PC-3 (cell line): ENCODE data around the gene RNF8. TPM values are rescaled to one million over a fixed set of nuclear protein-coding genes. Genes with fewer than 3 reads are reported as not detected.

Experiments used
- ATAC-seq: fragments of 200-7000 bp; cut with Tn5 transposase; 2 replicates; pipeline ENCODE4 v1.9.1; 2020; ENCODE audit warnings: mild to moderate bottlenecking, moderate library complexity
- BruUV-seq: library from RNA; stranded (reverse); fragments of 400-500 nt; replicated peaks from 2 replicates; lab custom pipeline; 2021; lab: Mats Ljungman, UMichigan
- CTCF ChIA-PET: fragments of 300-600 bp; sonication (Branson Sonifier 250); formaldehyde crosslinking; loops from one replicate; lab custom pipeline; 2022; ENCODE audit warnings: antibody characterized with exemption; lab: Charles Lee
- POLR2A ChIA-PET: fragments of 300-600 bp; sonication (Branson Sonifier 250); formaldehyde crosslinking; loops from one replicate; lab custom pipeline; 2022; ENCODE audit warnings: antibody characterized with exemption; ENCODE audit not compliant: unreplicated experiment; lab: Charles Lee
- DNase-seq: peaks from one replicate; pipeline ENCODE4 v3.0.0-alpha.2; 2015
- H2AFZ ChIP-seq: fragments of 300-600 bp; sonication (generic); 2 replicates; pipeline ENCODE4 v1.6.0; 2016; ENCODE audit warnings: antibody characterized with exemption, low read length
- H3F3A ChIP-seq: fragments of 300-600 bp; sonication (generic); one replicate; pipeline ENCODE4 v1.6.0; 2017; ENCODE audit warnings: antibody characterized with exemption, low read length, control low read depth, mild to moderate bottlenecking; ENCODE audit not compliant: unreplicated experiment
- H3K27ac ChIP-seq: fragments of 300-600 bp; sonication (generic); 2 replicates; pipeline ENCODE4 v1.5.1; 2016; ENCODE audit warnings: mild to moderate bottlenecking, low read length
- H3K27me3 ChIP-seq: fragments of 300-600 bp; sonication (generic); 2 replicates; pipeline ENCODE4 v1.6.1; 2016; ENCODE audit warnings: low read length, mixed read lengths
- H3K36me3 ChIP-seq: fragments of 300-600 bp; sonication (generic); 2 replicates; pipeline ENCODE4 v1.6.1; 2016; ENCODE audit warnings: low read depth, mixed run types, low read length, mixed read lengths
- H3K4me1 ChIP-seq: fragments of 300-600 bp; sonication (generic); 2 replicates; pipeline ENCODE4 v1.5.1; 2016; ENCODE audit warnings: low read length; ENCODE audit not compliant: insufficient read depth
- H3K4me2 ChIP-seq: fragments of 300-600 bp; sonication (generic); 2 replicates; pipeline ENCODE4 v1.6.0; 2016; ENCODE audit warnings: low read length
- H3K4me3 ChIP-seq: fragments of 300-600 bp; sonication (generic); 2 replicates; pipeline ENCODE4 v1.5.1; 2016; ENCODE audit warnings: mild to moderate bottlenecking, low read length, mixed read lengths
- H3K79me2 ChIP-seq: fragments of 300-600 bp; sonication (generic); 2 replicates; pipeline ENCODE4 v1.6.1; 2017; ENCODE audit warnings: low read length, mixed read lengths
- H3K9ac ChIP-seq: fragments of 300-600 bp; sonication (generic); 2 replicates; pipeline ENCODE4 v1.6.0; 2016; ENCODE audit warnings: mild to moderate bottlenecking, low read length
- H3K9me2 ChIP-seq: fragments of 300-600 bp; sonication (generic); replicated peaks from 2 replicates; pipeline ENCODE4 v1.6.1; 2016; ENCODE audit warnings: mixed run types, low read length, mixed read lengths
- H3K9me3 ChIP-seq: fragments of 300-600 bp; sonication (generic); 2 replicates; pipeline ENCODE4 v1.6.1; 2016; ENCODE audit warnings: low read length, mixed read lengths
- H4K20me1 ChIP-seq: fragments of 300-600 bp; sonication (generic); 2 replicates; pipeline ENCODE4 v1.6.1; 2016; ENCODE audit warnings: low read length, mixed read lengths
- CTCF ChIP-seq: fragments of 300-600 bp; sonication (generic); conservative IDR thresholded peaks from 2 replicates; pipeline ENCODE4 v1.5.1; 2017; ENCODE audit warnings: antibody characterized with exemption, low read depth, mild to moderate bottlenecking, low read length
- EZH2 ChIP-seq: fragments of 300-600 bp; sonication (generic); IDR thresholded peaks from one replicate; pipeline ENCODE4 v1.6.1; 2017; ENCODE audit warnings: antibody characterized with exemption, mild to moderate bottlenecking, low read length; ENCODE audit not compliant: unreplicated experiment
- EZH2phosphoT487 ChIP-seq: fragments of 300-600 bp; sonication (generic); IDR thresholded peaks from 2 replicates; pipeline ENCODE4 v1.6.1; 2018; ENCODE audit warnings: mild to moderate bottlenecking, antibody characterized with exemption, low read length, borderline replicate concordance
- intact Hi-C: fragments of 100-400 bp; cut with micrococcal nuclease; formaldehyde crosslinking; loops from 2 replicates; pipeline ENCODE4 v1.9.0; 2023
- total RNA-seq: library from RNA; depleted of rRNA; stranded (reverse); fragments of >200 nt; gene quantifications from 2 replicates; pipeline ENCODE4 v1.2.3, GENCODE V29; 2014

Gene RNF8
- total RNA-seq, 1 experiment from 2014 or later = 28.1 TPM

DNA sequence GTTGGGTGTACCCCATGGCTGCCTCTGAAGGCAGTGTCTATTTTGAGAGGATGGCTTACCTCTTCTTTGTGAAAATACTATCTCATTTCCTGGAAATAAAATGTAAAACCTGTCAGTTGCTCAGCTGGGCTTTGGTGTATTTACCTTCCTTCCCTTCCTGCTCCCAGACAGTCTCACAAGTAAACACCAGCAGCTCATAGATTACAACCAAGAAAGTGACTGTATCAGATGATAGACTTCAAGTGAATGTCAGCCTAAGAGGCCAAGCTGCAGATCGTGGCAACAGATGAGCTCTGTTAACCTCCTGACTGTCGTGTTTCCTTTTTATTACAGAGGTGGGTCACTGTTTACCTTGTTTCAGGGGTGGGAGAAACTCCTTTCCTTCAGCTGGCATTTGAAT lies 37.3 kb downstream of the RNF8 start:
- H3K27ac ChIP-seq = no peak overlapping the region
- H3F3A ChIP-seq = no peaks in the 10 kb centered on the region
- no peak for ATAC-seq
- no peak overlapping the region for H3K4me3 ChIP-seq
- no peaks in the 10 kb centered on the region for H4K20me1 ChIP-seq
- no peaks in the 10 kb centered on the region for H3K9me3 ChIP-seq
- no peaks in the 10 kb centered on the region for H3K9me2 ChIP-seq
- H3K27me3 ChIP-seq = no peaks in the 10 kb centered on the region
- DNase-seq = no peak
- no TSS peak for BruUV-seq
- CTCF ChIA-PET = no interaction called here
- H3K79me2 ChIP-seq = no peaks in the 10 kb centered on the region
- H3K4me1 ChIP-seq = no peaks in the 10 kb centered on the region
- no peak overlapping the region for H3K9ac ChIP-seq
- no peak for TF ChIP-seq EZH2phosphoT487
- TF ChIP-seq EZH2 = no peak
- no peak for TF ChIP-seq CTCF
- H2AFZ ChIP-seq = no peak overlapping the region
- intact Hi-C loops = no loop called here
- peaks cover 30% of the 10 kb centered on the region; the same call in 1 of the 2 replicates for H3K36me3 ChIP-seq
- no peak overlapping the region for H3K4me2 ChIP-seq
- POLR2A ChIA-PET = no interaction called here

DNA sequence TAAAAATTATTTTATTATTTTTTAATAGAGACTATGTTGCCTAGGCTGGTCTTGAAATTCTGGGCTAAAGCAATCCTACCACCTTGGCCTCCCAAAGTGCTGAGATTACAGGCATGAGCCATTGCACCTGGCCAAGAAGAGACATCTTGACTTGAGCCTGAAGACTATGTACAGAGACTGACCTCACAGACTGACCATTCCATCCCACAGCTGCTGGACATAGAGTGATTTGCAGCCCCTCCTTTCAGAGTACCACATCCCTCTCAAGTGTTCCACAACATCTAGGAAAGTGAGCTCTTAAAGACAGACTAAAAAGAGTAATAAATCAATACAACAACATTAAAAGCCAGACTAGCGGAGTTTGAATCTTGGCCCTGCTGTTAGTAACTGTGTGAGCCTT lies 39.0 kb downstream of the RNF8 start:
- intact Hi-C loops = no loop called here

More for the DNA sequence above, 39.0 kb downstream of the RNF8 start:
- no peak overlapping the region for H3K9ac ChIP-seq
- no peaks in the 10 kb centered on the region for H3K27me3 ChIP-seq
- CTCF ChIA-PET = no interaction called here
- H4K20me1 ChIP-seq = no peaks in the 10 kb centered on the region
- BruUV-seq = no TSS peak
- no peaks in the 10 kb centered on the region for H3K9me2 ChIP-seq
- no peak for TF ChIP-seq EZH2phosphoT487
- TF ChIP-seq CTCF = no peak
- TF ChIP-seq EZH2 = no peak
- no peak overlapping the region for H3K4me3 ChIP-seq
- peaks cover 25% of the 10 kb centered on the region; the same call in 1 of the 2 replicates for H3K36me3 ChIP-seq
- H3K4me2 ChIP-seq = no peak overlapping the region
- no peak overlapping the region for H3K27ac ChIP-seq
- H3F3A ChIP-seq = no peaks in the 10 kb centered on the region
- DNase-seq (no peak), ATAC-seq (no peak)
- no peak overlapping the region for H2AFZ ChIP-seq
- H3K9me3 ChIP-seq = no peaks in the 10 kb centered on the region
- H3K79me2 ChIP-seq = no peaks in the 10 kb centered on the region
- POLR2A ChIA-PET = no interaction called here
- no peaks in the 10 kb centered on the region for H3K4me1 ChIP-seq
